Psoas muscle (tissue), 8 donors: ENCODE results near the gene ATG2B. TPM values are rescaled to one million over a fixed set of nuclear protein-coding genes. Genes with fewer than 3 reads are reported as not detected.

Experiments
- ATAC-seq, 4 donors: fragments of 200-7000 bp; cut with Tn5 transposase; one replicate each; pipeline ENCODE4 v1.9.1; 2020; ENCODE audit warnings: moderate library complexity in 3 of 4, mild to moderate bottlenecking in 2 of 4
- DNase-seq, 2 donors: peaks; one replicate each; pipeline ENCODE4 v3.0.0-alpha.2; 2020
- H3K27ac ChIP-seq: fragments of 200-600 bp; one replicate; pipeline ENCODE4 v1.8.0; 2022
- H3K27me3 ChIP-seq, 3 donors: fragments of 200-600 bp in 1 of 3; one replicate each; pipeline versions ENCODE4 v1.6.1 to v1.8.0; 2013 to 2022; ENCODE audit warnings: low read length in 2 of 3, mild to moderate bottlenecking in 2 of 3, moderate library complexity in 1 of 3; ENCODE audit not compliant: insufficient read depth in 3 of 3
- H3K36me3 ChIP-seq, 2 donors: fragments of 200-600 bp in 1 of 2; one replicate each; pipeline versions ENCODE4 v1.6.1 to v1.8.0; 2013 to 2022; ENCODE audit warnings: low read depth in 1 of 2, mild to moderate bottlenecking in 1 of 2, moderate library complexity in 1 of 2; ENCODE audit not compliant: insufficient read depth in 1 of 2
- H3K4me1 ChIP-seq: fragments of 200-600 bp; one replicate; pipeline ENCODE4 v1.8.0; 2022
- H3K4me3 ChIP-seq: fragments of 200-600 bp; one replicate; pipeline ENCODE4 v1.8.0; 2022; ENCODE audit warnings: mild to moderate bottlenecking
- H3K9me3 ChIP-seq: fragments of 200-600 bp; one replicate; pipeline ENCODE4 v1.8.0; 2022
- WGBS, 3 donors: extraction: QIAGEN DNeasy Blood & Tissue Kit; methylation state at CpG; one replicate each; pipeline versions ENCODE4 v1.1.6 to v1.1.7; 2013; 5-methylcytosine and 5-hydroxymethylcytosine counted together
- intact Hi-C, 2 donors: fragments of 100-400 bp; cut with DNase I; formaldehyde crosslinking; loops; one replicate each; pipeline versions ENCODE4 v1.11.0 to v1.14.2; 2022
- polyA plus RNA-seq, 3 donors: library from polyadenylated mRNA; stranded (reverse); fragments of 200-250 nt; gene quantifications; one replicate each; pipeline ENCODE4 v1.2.3, GENCODE V29; 2013
- total RNA-seq, 4 donors: library from RNA; stranded (reverse); fragmentation: NEBNext Ultra II Directional in 2 of 4; extraction: Animal tissue kit (Norgen Biotek cat#: 25700) in 2 of 4; gene quantifications; one replicate each; pipeline versions ENCODE4 v1.2.1 to v1.2.4, GENCODE V29; 2021 to 2023
- TF ChIP-seq, protein P1 (sequence below): fragments of 200-600 bp; IDR thresholded peaks from one replicate; pipeline ENCODE4 v1.8.0; 2022; ENCODE audit warnings: antibody characterized with exemption
- donor health status: healthy with polysubstance abuse.
- donor health status: DM: no; HTN: no; CAD: no; lungs with moderate emphysema.
- donor health status: Bipolar disorder and iron deficiency.
- donor health status: healthy.
- donor health status: DM: yes; HTN: yes; CAD: no.
- donor health status: DM: no; HTN: no; CAD: no.
- donor health status: DM: no; HTN: no; CAD: no.
- donor health status: DM: yes; HTN: yes; CAD: no.

ATG2B gene
- total and polyA plus RNA-seq, 7 donors, result 2.7 to 21.5 (median 12.6) TPM

- 63 to 73% (median 71%) methylated on average over 8 of the region's 8 CpGs for WGBS, 3 donors
- intact Hi-C loops, result no loop called here
- Histone ChIP-seq H3K27me3 (peaks cover 0 to 15% (median 5%) of the 10 kb centered on the region in 3 donors), H3K9me3 (no peaks in the 10 kb centered on the region), H3K4me1 (no peaks in the 10 kb centered on the region), H3K27ac (no peak overlapping the region), H3K4me3 (no peak overlapping the region), H3K36me3 (no peaks in the 10 kb centered on the region)
- no peak for DNase-seq
- no peak for ATAC-seq
- TF ChIP-seq, protein P1, sequence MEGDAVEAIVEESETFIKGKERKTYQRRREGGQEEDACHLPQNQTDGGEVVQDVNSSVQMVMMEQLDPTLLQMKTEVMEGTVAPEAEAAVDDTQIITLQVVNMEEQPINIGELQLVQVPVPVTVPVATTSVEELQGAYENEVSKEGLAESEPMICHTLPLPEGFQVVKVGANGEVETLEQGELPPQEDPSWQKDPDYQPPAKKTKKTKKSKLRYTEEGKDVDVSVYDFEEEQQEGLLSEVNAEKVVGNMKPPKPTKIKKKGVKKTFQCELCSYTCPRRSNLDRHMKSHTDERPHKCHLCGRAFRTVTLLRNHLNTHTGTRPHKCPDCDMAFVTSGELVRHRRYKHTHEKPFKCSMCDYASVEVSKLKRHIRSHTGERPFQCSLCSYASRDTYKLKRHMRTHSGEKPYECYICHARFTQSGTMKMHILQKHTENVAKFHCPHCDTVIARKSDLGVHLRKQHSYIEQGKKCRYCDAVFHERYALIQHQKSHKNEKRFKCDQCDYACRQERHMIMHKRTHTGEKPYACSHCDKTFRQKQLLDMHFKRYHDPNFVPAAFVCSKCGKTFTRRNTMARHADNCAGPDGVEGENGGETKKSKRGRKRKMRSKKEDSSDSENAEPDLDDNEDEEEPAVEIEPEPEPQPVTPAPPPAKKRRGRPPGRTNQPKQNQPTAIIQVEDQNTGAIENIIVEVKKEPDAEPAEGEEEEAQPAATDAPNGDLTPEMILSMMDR, result no peak
Observed at GRCh38 chr14:96257056-96257455, 106.1 kb downstream of the ATG2B start.

GRCh38 chr14:96256407-96256806, 106.7 kb downstream of the ATG2B start:
- TF ChIP-seq, protein P1, result no peak
- peak in 2 of 4 donors; percentile 55 to 56 for ATAC-seq
- no peak overlapping the region for H3K4me3 ChIP-seq
- intact Hi-C loops, result no loop called here
- no peak for DNase-seq
- peaks cover 0 to 20% (median 6%) of the 10 kb centered on the region in 3 donors for H3K27me3 ChIP-seq
- H3K4me1 ChIP-seq, result no peaks in the 10 kb centered on the region
- H3K27ac ChIP-seq, result no peak overlapping the region
- no peaks in the 10 kb centered on the region for H3K9me3 ChIP-seq
- 43 to 65% (median 43%) methylated on average over 4 of the region's 4 CpGs for WGBS, 3 donors
- no peaks in the 10 kb centered on the region for H3K36me3 ChIP-seq

GRCh38 chr14:96255501-96256366, 107.4 kb downstream of the ATG2B start, which contains the start of gene BDKRB1:
BDKRB1 (plus strand) TSS chr14:96256210; CDS start chr14:96263683, 7,473 bp downstream.
- H3K36me3 ChIP-seq, result no peaks in the 10 kb centered on the region
- no peak within 1 kb of the TSS for H3K27ac ChIP-seq
- H3K9me3 ChIP-seq, result no peaks in the 10 kb centered on the region
- DNase-seq (no peak), ATAC-seq (peak in 3 of 4 donors; percentile 51 to 81 (median 68))
- no peaks in the 10 kb centered on the region for H3K4me1 ChIP-seq
- TF ChIP-seq, protein P1, result no peak
- no peak within 1 kb of the TSS for H3K4me3 ChIP-seq
- peaks cover 0 to 24% (median 6%) of the 10 kb centered on the region in 3 donors for H3K27me3 ChIP-seq
- 48 to 51% (median 51%) methylated on average over 12 of the region's 12 CpGs for whole genome bisulfite sequencing, 3 donors
- intact Hi-C loops, result no loop called here

- TF ChIP-seq, protein P1, result no peak
- no peak for ATAC-seq
- no peak for DNase-seq
- H3K27ac ChIP-seq, result no peak overlapping the region
- no peaks in the 10 kb centered on the region for H3K9me3 ChIP-seq
- WGBS, 3 donors, result 78 to 84% (median 82%) methylated on average over 11 of the region's 11 CpGs
- peaks cover 0 to 27% (median 6%) of the 10 kb centered on the region in 3 donors for H3K27me3 ChIP-seq
- H3K4me1 ChIP-seq, result no peaks in the 10 kb centered on the region
- intact Hi-C loops, result no loop called here
- H3K36me3 ChIP-seq, result no peaks in the 10 kb centered on the region
- no peak overlapping the region for H3K4me3 ChIP-seq
Observed at GRCh38 chr14:96254687-96255086, 108.5 kb downstream of the ATG2B start.
